ENCODE results near the gene NEK8. TPM values are rescaled to one million over a fixed set of nuclear protein-coding genes. Genes with fewer than 3 reads are reported as not detected.
A peak's percentile ranks its signal among the peaks of the same experiment; 100 is the strongest.

Gene NEK8
- total and polyA plus RNA-seq, 9 of the 15 experiments (the other 6 are each of a cell fraction or from before 2014, with no cell fraction given), result 0.98 to 16.6 (median 4.6) TPM

DNA sequence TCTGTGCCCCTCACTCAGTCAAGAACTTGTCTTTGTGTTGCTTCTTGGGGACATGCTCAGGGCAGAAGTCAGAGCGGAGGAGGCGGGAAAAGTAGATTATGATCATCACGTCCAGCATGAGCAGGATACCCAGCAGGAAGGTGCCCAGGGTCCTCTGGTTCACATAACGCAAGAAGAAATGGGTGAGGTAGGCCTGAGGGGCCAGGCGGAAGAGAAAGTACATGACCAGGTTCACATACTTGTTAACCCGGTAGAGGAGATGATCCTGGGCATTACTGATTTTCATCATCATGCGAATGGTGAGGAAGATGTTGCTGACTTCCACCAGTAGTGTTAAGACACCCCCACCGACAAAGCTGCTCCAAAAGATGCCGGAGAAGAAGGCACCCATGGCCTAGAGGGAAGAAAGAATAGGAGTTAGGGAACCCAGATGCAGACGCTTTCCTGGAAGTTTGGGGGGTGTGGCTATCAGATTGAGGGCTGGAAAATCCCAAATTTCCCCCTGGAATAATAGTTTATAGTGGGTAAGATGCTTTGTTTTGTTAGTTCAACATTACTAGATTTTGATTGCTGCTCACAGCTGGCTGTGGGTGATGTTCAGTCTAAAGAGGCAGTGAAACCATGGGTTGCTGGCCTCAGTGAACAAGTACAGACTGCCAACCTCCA lies 4.0 kb upstream of the NEK8 start (continued):
- TF ChIP-seq RFX5 (IDR thresholded peaks at IDR 0.05; ENCODE audit: low read depth, low read length), result no peak
- no peak for TF ChIP-seq HNRNPUL1 (IDR thresholded peaks at IDR 0.05; ENCODE audit: low read length)
- TF ChIP-seq ZNF584 (CRISPR knock-in tag; IDR thresholded peaks at IDR 0.05; ENCODE audit: low read depth), result no peak
- TF ChIP-seq ZNF778 (CRISPR knock-in tag; IDR thresholded peaks at IDR 0.05), result no peak
- TF ChIP-seq ZNF124 (CRISPR knock-in tag; IDR thresholded peaks at IDR 0.05), result no peak
- no peak for TF ChIP-seq PPARD (CRISPR knock-in tag; IDR thresholded peaks at IDR 0.05)
- TF ChIP-seq ZNF507 (tag; conservative IDR thresholded peaks at IDR 0.05), result no peak
- no peak for TF ChIP-seq HDAC2 (IDR thresholded peaks at IDR 0.05)
- TF ChIP-seq ZNF212 (CRISPR knock-in tag; IDR thresholded peaks at IDR 0.05), result no peak
- TF ChIP-seq ZNF23 (CRISPR knock-in tag; IDR thresholded peaks at IDR 0.05), result no peak
- TF ChIP-seq ZNF444 (CRISPR knock-in tag; IDR thresholded peaks at IDR 0.05), result 0 out of 2 replicates have a peak, but pooled peaks have one; percentile 8
- TF ChIP-seq, protein P1, sequence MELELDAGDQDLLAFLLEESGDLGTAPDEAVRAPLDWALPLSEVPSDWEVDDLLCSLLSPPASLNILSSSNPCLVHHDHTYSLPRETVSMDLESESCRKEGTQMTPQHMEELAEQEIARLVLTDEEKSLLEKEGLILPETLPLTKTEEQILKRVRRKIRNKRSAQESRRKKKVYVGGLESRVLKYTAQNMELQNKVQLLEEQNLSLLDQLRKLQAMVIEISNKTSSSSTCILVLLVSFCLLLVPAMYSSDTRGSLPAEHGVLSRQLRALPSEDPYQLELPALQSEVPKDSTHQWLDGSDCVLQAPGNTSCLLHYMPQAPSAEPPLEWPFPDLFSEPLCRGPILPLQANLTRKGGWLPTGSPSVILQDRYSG (tag; conservative IDR thresholded peaks at IDR 0.05; ENCODE audit: low read depth), result no peak
- TF ChIP-seq MIER1 (IDR thresholded peaks at IDR 0.05; ENCODE audit: low read depth), result no peak
- TF ChIP-seq, protein P2, sequence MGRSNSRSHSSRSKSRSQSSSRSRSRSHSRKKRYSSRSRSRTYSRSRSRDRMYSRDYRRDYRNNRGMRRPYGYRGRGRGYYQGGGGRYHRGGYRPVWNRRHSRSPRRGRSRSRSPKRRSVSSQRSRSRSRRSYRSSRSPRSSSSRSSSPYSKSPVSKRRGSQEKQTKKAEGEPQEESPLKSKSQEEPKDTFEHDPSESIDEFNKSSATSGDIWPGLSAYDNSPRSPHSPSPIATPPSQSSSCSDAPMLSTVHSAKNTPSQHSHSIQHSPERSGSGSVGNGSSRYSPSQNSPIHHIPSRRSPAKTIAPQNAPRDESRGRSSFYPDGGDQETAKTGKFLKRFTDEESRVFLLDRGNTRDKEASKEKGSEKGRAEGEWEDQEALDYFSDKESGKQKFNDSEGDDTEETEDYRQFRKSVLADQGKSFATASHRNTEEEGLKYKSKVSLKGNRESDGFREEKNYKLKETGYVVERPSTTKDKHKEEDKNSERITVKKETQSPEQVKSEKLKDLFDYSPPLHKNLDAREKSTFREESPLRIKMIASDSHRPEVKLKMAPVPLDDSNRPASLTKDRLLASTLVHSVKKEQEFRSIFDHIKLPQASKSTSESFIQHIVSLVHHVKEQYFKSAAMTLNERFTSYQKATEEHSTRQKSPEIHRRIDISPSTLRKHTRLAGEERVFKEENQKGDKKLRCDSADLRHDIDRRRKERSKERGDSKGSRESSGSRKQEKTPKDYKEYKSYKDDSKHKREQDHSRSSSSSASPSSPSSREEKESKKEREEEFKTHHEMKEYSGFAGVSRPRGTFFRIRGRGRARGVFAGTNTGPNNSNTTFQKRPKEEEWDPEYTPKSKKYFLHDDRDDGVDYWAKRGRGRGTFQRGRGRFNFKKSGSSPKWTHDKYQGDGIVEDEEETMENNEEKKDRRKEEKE (IDR thresholded peaks at IDR 0.05; ENCODE audit: borderline replicate concordance in 1 of 2, control insufficient read depth in 1 of 2, low read depth in 2 of 2, low read length in 1 of 2), result 0 out of 4 replicates have a peak, but pooled peaks of 1 of the 2 experiments have one; percentile 2
- no peak for TF ChIP-seq THRAP3 (IDR thresholded peaks at IDR 0.05; ENCODE audit: borderline replicate concordance)
- TF ChIP-seq MCM7 (IDR thresholded peaks at IDR 0.05), result no peak
- TF ChIP-seq ZNF830 (CRISPR knock-in tag; IDR thresholded peaks at IDR 0.05), result no peak
- no peak for TF ChIP-seq CBX2 (IDR thresholded peaks at IDR 0.05; ENCODE audit: insufficient read depth, low read length, poor library complexity, severe bottlenecking)
- no peak for TF ChIP-seq TGIF2 (CRISPR knock-in tag; IDR thresholded peaks at IDR 0.05)
- TF ChIP-seq, protein P3, sequence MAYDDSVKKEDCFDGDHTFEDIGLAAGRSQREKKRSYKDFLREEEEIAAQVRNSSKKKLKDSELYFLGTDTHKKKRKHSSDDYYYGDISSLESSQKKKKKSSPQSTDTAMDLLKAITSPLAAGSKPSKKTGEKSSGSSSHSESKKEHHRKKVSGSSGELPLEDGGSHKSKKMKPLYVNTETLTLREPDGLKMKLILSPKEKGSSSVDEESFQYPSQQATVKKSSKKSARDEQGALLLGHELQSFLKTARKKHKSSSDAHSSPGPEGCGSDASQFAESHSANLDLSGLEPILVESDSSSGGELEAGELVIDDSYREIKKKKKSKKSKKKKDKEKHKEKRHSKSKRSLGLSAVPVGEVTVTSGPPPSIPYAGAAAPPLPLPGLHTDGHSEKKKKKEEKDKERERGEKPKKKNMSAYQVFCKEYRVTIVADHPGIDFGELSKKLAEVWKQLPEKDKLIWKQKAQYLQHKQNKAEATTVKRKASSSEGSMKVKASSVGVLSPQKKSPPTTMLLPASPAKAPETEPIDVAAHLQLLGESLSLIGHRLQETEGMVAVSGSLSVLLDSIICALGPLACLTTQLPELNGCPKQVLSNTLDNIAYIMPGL (CRISPR knock-in tag; IDR thresholded peaks at IDR 0.05), result no peak; the same call in 1 of the 2 replicates
- no peak for TF ChIP-seq HDAC8 (tag; IDR thresholded peaks at IDR 0.05)
- peak; percentile 25 for TF ChIP-seq RBM39 (optimal IDR thresholded peaks at IDR 0.05; ENCODE audit: low read depth, low read length)
- no peak for TF ChIP-seq CEBPG (CRISPR knock-in tag; IDR thresholded peaks at IDR 0.05)
- no peak for TF ChIP-seq CEBPG (tag; conservative IDR thresholded peaks at IDR 0.05 in 1 of 2, IDR thresholded peaks at IDR 0.05 in 1 of 2)
- TF ChIP-seq PTTG1 (tag; IDR thresholded peaks at IDR 0.05; ENCODE audit: low read depth), result no peak

Measured in K562 (cell line).